ENCODE data around the gene FBLN1.

- TF ChIP-seq CTCF (IDR thresholded peaks at IDR 0.05) (no peak), EP300 (IDR thresholded peaks at IDR 0.05) (no peak), POLR2A (IDR thresholded peaks at IDR 0.05) (no peak), POLR2AphosphoS5 (IDR thresholded peaks at IDR 0.05) (no peak)
These were observed 142.5 kb downstream of the FBLN1 start for GRCh38 chr22:45645150-45645525.

Measured in stomach (tissue), 4 donors.